IMR-90 (cell line): ENCODE measurements around the gene RYR3. TPM values are rescaled to one million over a fixed set of nuclear protein-coding genes. Genes with fewer than 3 reads are reported as not detected.

ENCODE experiments used
- ATAC-seq: fragments of 200-7000 bp; cut with Tn5 transposase; 2 replicates; pipeline ENCODE4 v1.9.1; 2020; ENCODE audit warnings: low read depth, mild to moderate bottlenecking, moderate library complexity
- BruUV-seq: library from RNA; stranded (reverse); fragments of 400-500 nt; replicated peaks from 2 replicates; lab custom pipeline; 2021; lab: Mats Ljungman, UMichigan
- CTCF ChIA-PET: fragments of 300-600 bp; formaldehyde crosslinking; extraction: SDS; loops from one replicate; lab custom pipeline; 2021; ENCODE audit warnings: antibody characterized with exemption; lab: Yijun Ruan, JAX
- POLR2A ChIA-PET: fragments of 300-600 bp; sonication (Branson Sonifier 250); formaldehyde crosslinking; loops from one replicate; lab custom pipeline; 2022; ENCODE audit warnings: antibody characterized with exemption; ENCODE audit not compliant: unreplicated experiment; lab: Charles Lee
- DNase-seq: peaks from one replicate; pipeline ENCODE4 v3.0.0; 2013
- H2AFZ ChIP-seq: replicated peaks from 2 replicates; pipeline ENCODE3; 2013; ENCODE audit warnings: low read length, mild to moderate bottlenecking; ENCODE audit not compliant: poor library complexity
- H2AK5ac ChIP-seq: 2 replicates; pipeline ENCODE4 v1.6.1; 2013; ENCODE audit warnings: low read depth, low read length, inconsistent platforms
- H2AK9ac ChIP-seq: replicated peaks from 2 replicates; pipeline ENCODE3; 2013; ENCODE audit warnings: mild to moderate bottlenecking, low read depth, low read length, moderate library complexity; ENCODE audit not compliant: poor library complexity
- H2BK120ac ChIP-seq: 2 replicates; pipeline ENCODE4 v1.6.1; 2013; ENCODE audit warnings: low read depth, low read length, inconsistent platforms
- H2BK15ac ChIP-seq: 3 replicates; pipeline ENCODE4 v1.6.1; 2013; ENCODE audit warnings: low read depth, low read length, inconsistent platforms
- H2BK20ac ChIP-seq: 2 replicates; pipeline ENCODE4 v1.6.1; 2013; ENCODE audit warnings: low read depth, mild to moderate bottlenecking, inconsistent platforms, low read length, moderate library complexity
- H2BK5ac ChIP-seq: 2 replicates; pipeline ENCODE4 v1.6.1; 2013; ENCODE audit warnings: mild to moderate bottlenecking, low read depth, low read length, inconsistent platforms; ENCODE audit not compliant: poor library complexity, severe bottlenecking
- H3K14ac ChIP-seq: replicated peaks from 2 replicates; pipeline ENCODE4 v1.6.1; 2013; ENCODE audit warnings: low read depth, low read length, inconsistent platforms
- H3K18ac ChIP-seq: 2 replicates; pipeline ENCODE4 v1.6.1; 2013; ENCODE audit warnings: low read depth, low read length, control low read depth
- H3K23ac ChIP-seq: 2 replicates; pipeline ENCODE4 v1.6.1; 2013; ENCODE audit warnings: low read depth, low read length, inconsistent platforms
- H3K27ac ChIP-seq: 2 replicates; pipeline ENCODE4 v1.5.1; 2013; ENCODE audit warnings: mild to moderate bottlenecking, control low read depth, low read length; ENCODE audit not compliant: insufficient read depth
- H3K27me3 ChIP-seq: 2 replicates; pipeline ENCODE4 v1.6.1; 2013; ENCODE audit warnings: low read length; ENCODE audit not compliant: control insufficient read depth, insufficient read depth
- H3K36me3 ChIP-seq: 2 replicates; pipeline ENCODE4 v1.6.1; 2013; ENCODE audit warnings: low read length, mixed read lengths; ENCODE audit not compliant: control insufficient read depth, insufficient read depth
- H3K4ac ChIP-seq: 2 replicates; pipeline ENCODE4 v1.6.1; 2013; ENCODE audit warnings: low read depth, low read length, inconsistent platforms
- H3K4me1 ChIP-seq: 2 replicates; pipeline ENCODE4 v1.6.1; 2013; ENCODE audit warnings: low read length, mixed read lengths; ENCODE audit not compliant: control insufficient read depth, insufficient read depth
- H3K4me2 ChIP-seq: 2 replicates; pipeline ENCODE4 v1.6.1; 2013; ENCODE audit warnings: low read depth, mild to moderate bottlenecking, control low read depth, low read length, moderate library complexity
- H3K4me3 ChIP-seq: 2 replicates; pipeline ENCODE4 v1.5.1; 2013; ENCODE audit warnings: low read depth, mild to moderate bottlenecking, control low read depth, low read length, moderate library complexity; ENCODE audit not compliant: insufficient read depth
- H3K56ac ChIP-seq: 2 replicates; pipeline ENCODE4 v1.6.1; 2013; ENCODE audit warnings: low read length, inconsistent platforms; ENCODE audit not compliant: insufficient read depth; ENCODE audit errors: extremely low read depth
- H3K79me1 ChIP-seq, 2 experiments: 2 replicates each; pipeline ENCODE4 v1.6.1; 2013; ENCODE audit warnings: low read length in 2 of 2, inconsistent platforms in 1 of 2, low read depth in 1 of 2
- H3K9ac ChIP-seq: 2 replicates; pipeline ENCODE4 v1.6.1; 2013; ENCODE audit warnings: low read depth, low read length, control low read depth
- H3K9me1 ChIP-seq: 2 replicates; pipeline ENCODE4 v1.6.1; 2013; ENCODE audit warnings: low read length, inconsistent platforms; ENCODE audit not compliant: insufficient read depth
- H3K9me3 ChIP-seq: 2 replicates; pipeline ENCODE4 v1.6.1; 2013; ENCODE audit warnings: low read length; ENCODE audit not compliant: control insufficient read depth, insufficient read depth
- H4K20me1 ChIP-seq: 2 replicates; pipeline ENCODE4 v1.6.1; 2013; ENCODE audit warnings: low read length, inconsistent platforms; ENCODE audit not compliant: insufficient read depth
- H4K5ac ChIP-seq: 2 replicates; pipeline ENCODE4 v1.6.1; 2013; ENCODE audit warnings: mild to moderate bottlenecking, low read depth, low read length, control low read depth
- H4K8ac ChIP-seq, 2 experiments: 2 replicates each; pipeline ENCODE4 v1.6.1; 2013; ENCODE audit warnings: low read depth in 2 of 2, low read length in 2 of 2, control low read depth in 1 of 2, inconsistent platforms in 1 of 2
- H4K91ac ChIP-seq: 2 replicates; pipeline ENCODE4 v1.6.1; 2013; ENCODE audit warnings: low read depth, low read length, inconsistent platforms; ENCODE audit not compliant: insufficient read depth
- BHLHE40 ChIP-seq: fragments of 150-350 bp; IDR thresholded peaks from 2 replicates; pipeline ENCODE4 v1.6.1; 2016; ENCODE audit warnings: mild to moderate bottlenecking, low read depth, low read length
- CEBPB ChIP-seq: IDR thresholded peaks from 2 replicates; pipeline ENCODE4 v1.6.1; 2012; ENCODE audit warnings: low read depth, low read length, improper control_type of control experiment
- MXI1 ChIP-seq: IDR thresholded peaks from 2 replicates; pipeline ENCODE4 v1.6.1; 2012; ENCODE audit warnings: low read depth, mild to moderate bottlenecking, low read length, moderate library complexity, borderline replicate concordance
- WGBS, 2 experiments: methylation state at CpG; one replicate each; pipeline versions ENCODE4 v1.1.5 to v1.1.7; 2013; ENCODE audit warnings: missing lambda C conversion rate in 2 of 2; ENCODE audit not compliant: insufficient read length in 1 of 2; ENCODE audit errors: extremely low coverage in 2 of 2; 5-methylcytosine and 5-hydroxymethylcytosine counted together
- dilution Hi-C: fragments of 300-500 bp; cut with HindIII; formaldehyde crosslinking; loops from one replicate; pipeline ENCODE4 v1.14.3; 2018; ENCODE audit warnings: low sequenced_read_pairs; ENCODE audit not compliant: unreplicated experiment
- in situ Hi-C: fragments of 300-500 bp; cut with MboI; formaldehyde crosslinking; loops from 3 replicates; pipeline ENCODE4 v1.14.3; 2019; ENCODE audit warnings: low sequenced_read_pairs, inconsistent platforms, mixed read lengths
- intact Hi-C: fragments of 100-400 bp; cut with micrococcal nuclease; formaldehyde crosslinking; loops from 2 replicates; pipeline ENCODE4 v1.10.0; 2022
- polyA plus RNA-seq, 3 experiments: library from polyadenylated mRNA; depleted of rRNA; stranded (reverse); fragments of >200 nt; gene quantifications; 2 replicates each; pipeline ENCODE4 v1.2.3, GENCODE V29; 2012; ENCODE audit warnings: low replicate concordance in 1 of 3
- total RNA-seq: library from RNA; depleted of rRNA; stranded (reverse); fragments of >200 nt; gene quantifications from 2 replicates; pipeline ENCODE4 v1.2.3, GENCODE V29; 2012

RYR3 gene
- total and polyA plus RNA-seq, 2 of the 4 experiments (the other 2 are of a cell fraction), result 0.18 TPM; not detected in 1

GRCh38 chr15:33341953-33342352 is 31.2 kb downstream of the RYR3 start:
- TF ChIP-seq CEBPB (no peak), BHLHE40 (no peak), MXI1 (no peak)

More at GRCh38 chr15:33341953-33342352, 31.2 kb downstream of the RYR3 start:
- H3K4ac ChIP-seq, result no peak overlapping the region
- H2BK20ac ChIP-seq, result no peak overlapping the region
- H3K14ac ChIP-seq, result no peak overlapping the region
- CTCF ChIA-PET, result no interaction called here
- no peak overlapping the region for H2AK5ac ChIP-seq
- POLR2A ChIA-PET, result interaction anchor here (0.6 kb wide), 1 partner anchor 624 kb away, joined by 4 read pairs; no protein-coding TSS in a partner anchor
- DNase-seq (no peak), ATAC-seq (no peak)
- no peak overlapping the region for H2AK9ac ChIP-seq
- no peak overlapping the region for H3K4me2 ChIP-seq
- intact Hi-C loops, result no loop called here
- H3K56ac ChIP-seq, result no peak overlapping the region
- H3K4me3 ChIP-seq, result no peak overlapping the region
- H4K20me1 ChIP-seq, result no peaks in the 10 kb centered on the region
- dilution Hi-C loops, result no loop called here
- no peak overlapping the region for H2BK5ac ChIP-seq
- no CpG with 5 or more reads among the region's 4 CpGs for WGBS, 2 experiments
- H2BK120ac ChIP-seq, result no peak overlapping the region
- no peak overlapping the region for H2AFZ ChIP-seq
- no peak overlapping the region for H3K27ac ChIP-seq
- BruUV-seq, result no TSS peak
- no peaks in the 10 kb centered on the region for H3K79me1 ChIP-seq
- H3K27me3 ChIP-seq, result no peaks in the 10 kb centered on the region
- H3K4me1 ChIP-seq, result no peaks in the 10 kb centered on the region
- H3K9me3 ChIP-seq, result no peaks in the 10 kb centered on the region
- no peak overlapping the region for H4K5ac ChIP-seq
- in situ Hi-C loops, result no loop called here
- H3K23ac ChIP-seq, result no peak overlapping the region
- H4K8ac ChIP-seq, result no peak overlapping the region
- no peaks in the 10 kb centered on the region for H3K9me1 ChIP-seq
- H3K36me3 ChIP-seq, result no peaks in the 10 kb centered on the region
- H3K18ac ChIP-seq, result no peak overlapping the region
- H4K91ac ChIP-seq, result no peak overlapping the region
- no peak overlapping the region for H3K9ac ChIP-seq
- H2BK15ac ChIP-seq, result no peak overlapping the region
